HL-60 (cell line): ENCODE measurements around the gene MAB21L3.

Experiments
- DNase-seq, 2 experiments: peaks; one replicate each; pipeline ENCODE4 v3.0.0-alpha.2; 2010 to 2020; ENCODE audit warnings: low read depth in 1 of 2, low spot score in 1 of 2
- H3K27ac ChIP-seq: fragments of 250-450 bp; sonication (Bioruptor Pico); replicated peaks from 2 replicates; pipeline ENCODE4 v1.5.1; 2020; ENCODE audit warnings: mild to moderate bottlenecking, moderate library complexity
- H3K27me3 ChIP-seq: fragments of 250-450 bp; sonication (Bioruptor Pico); 2 replicates; pipeline ENCODE4 v1.5.1; 2021; ENCODE audit warnings: mild to moderate bottlenecking, moderate library complexity; ENCODE audit not compliant: insufficient read depth, poor library complexity, severe bottlenecking
- H3K4me3 ChIP-seq: replicated peaks from 2 replicates; pipeline ENCODE4 v1.5.1; 2011; ENCODE audit warnings: mild to moderate bottlenecking, control low read depth, low read length; ENCODE audit not compliant: insufficient read depth
- GABPA ChIP-seq: IDR thresholded peaks from 2 replicates; pipeline ENCODE4 v1.6.1; 2012; ENCODE audit warnings: low read depth
- POLR2AphosphoS5 ChIP-seq: IDR thresholded peaks from 2 replicates; pipeline ENCODE4 v1.6.1; 2012; ENCODE audit warnings: low read depth
- SPI1 ChIP-seq: IDR thresholded peaks from 2 replicates; pipeline ENCODE4 v1.6.1; 2012; ENCODE audit warnings: low read depth, mild to moderate bottlenecking, borderline replicate concordance
- TF ChIP-seq, protein P1 (sequence below): IDR thresholded peaks from 2 replicates; pipeline ENCODE4 v1.6.1; 2012; ENCODE audit warnings: low read depth; ENCODE audit not compliant: insufficient replicate concordance
- TF ChIP-seq, protein P2 (sequence below): IDR thresholded peaks from one replicate; pipeline ENCODE4 v1.5.1; 2011; ENCODE audit warnings: low read length, control low read depth, inconsistent platforms; ENCODE audit not compliant: insufficient read depth

The MAB21L3 gene

DNA sequence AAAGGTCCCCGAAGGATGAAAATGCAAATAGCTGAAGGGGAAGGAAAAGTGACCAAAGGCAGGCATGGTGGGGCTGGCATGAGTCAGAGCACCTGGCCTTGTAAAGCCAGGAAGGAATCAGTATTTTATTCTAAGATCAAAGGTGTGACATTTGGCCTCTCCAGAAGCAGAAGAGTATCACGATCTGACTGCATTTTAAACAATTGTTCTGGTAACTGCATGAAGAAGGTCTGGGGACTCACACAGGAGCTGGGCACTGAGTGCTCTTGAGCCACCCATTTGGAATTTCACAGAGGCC is 23.2 kb downstream of the MAB21L3 start:
- Histone ChIP-seq H3K27me3 (no peaks in the 10 kb centered on the region), H3K27ac (no peak overlapping the region), H3K4me3 (no peak overlapping the region)
- TF ChIP-seq, protein P1, sequence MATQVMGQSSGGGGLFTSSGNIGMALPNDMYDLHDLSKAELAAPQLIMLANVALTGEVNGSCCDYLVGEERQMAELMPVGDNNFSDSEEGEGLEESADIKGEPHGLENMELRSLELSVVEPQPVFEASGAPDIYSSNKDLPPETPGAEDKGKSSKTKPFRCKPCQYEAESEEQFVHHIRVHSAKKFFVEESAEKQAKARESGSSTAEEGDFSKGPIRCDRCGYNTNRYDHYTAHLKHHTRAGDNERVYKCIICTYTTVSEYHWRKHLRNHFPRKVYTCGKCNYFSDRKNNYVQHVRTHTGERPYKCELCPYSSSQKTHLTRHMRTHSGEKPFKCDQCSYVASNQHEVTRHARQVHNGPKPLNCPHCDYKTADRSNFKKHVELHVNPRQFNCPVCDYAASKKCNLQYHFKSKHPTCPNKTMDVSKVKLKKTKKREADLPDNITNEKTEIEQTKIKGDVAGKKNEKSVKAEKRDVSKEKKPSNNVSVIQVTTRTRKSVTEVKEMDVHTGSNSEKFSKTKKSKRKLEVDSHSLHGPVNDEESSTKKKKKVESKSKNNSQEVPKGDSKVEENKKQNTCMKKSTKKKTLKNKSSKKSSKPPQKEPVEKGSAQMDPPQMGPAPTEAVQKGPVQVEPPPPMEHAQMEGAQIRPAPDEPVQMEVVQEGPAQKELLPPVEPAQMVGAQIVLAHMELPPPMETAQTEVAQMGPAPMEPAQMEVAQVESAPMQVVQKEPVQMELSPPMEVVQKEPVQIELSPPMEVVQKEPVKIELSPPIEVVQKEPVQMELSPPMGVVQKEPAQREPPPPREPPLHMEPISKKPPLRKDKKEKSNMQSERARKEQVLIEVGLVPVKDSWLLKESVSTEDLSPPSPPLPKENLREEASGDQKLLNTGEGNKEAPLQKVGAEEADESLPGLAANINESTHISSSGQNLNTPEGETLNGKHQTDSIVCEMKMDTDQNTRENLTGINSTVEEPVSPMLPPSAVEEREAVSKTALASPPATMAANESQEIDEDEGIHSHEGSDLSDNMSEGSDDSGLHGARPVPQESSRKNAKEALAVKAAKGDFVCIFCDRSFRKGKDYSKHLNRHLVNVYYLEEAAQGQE = no peak
- no peak for TF ChIP-seq SPI1
- TF ChIP-seq, protein P2, sequence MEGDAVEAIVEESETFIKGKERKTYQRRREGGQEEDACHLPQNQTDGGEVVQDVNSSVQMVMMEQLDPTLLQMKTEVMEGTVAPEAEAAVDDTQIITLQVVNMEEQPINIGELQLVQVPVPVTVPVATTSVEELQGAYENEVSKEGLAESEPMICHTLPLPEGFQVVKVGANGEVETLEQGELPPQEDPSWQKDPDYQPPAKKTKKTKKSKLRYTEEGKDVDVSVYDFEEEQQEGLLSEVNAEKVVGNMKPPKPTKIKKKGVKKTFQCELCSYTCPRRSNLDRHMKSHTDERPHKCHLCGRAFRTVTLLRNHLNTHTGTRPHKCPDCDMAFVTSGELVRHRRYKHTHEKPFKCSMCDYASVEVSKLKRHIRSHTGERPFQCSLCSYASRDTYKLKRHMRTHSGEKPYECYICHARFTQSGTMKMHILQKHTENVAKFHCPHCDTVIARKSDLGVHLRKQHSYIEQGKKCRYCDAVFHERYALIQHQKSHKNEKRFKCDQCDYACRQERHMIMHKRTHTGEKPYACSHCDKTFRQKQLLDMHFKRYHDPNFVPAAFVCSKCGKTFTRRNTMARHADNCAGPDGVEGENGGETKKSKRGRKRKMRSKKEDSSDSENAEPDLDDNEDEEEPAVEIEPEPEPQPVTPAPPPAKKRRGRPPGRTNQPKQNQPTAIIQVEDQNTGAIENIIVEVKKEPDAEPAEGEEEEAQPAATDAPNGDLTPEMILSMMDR = no peak
- no peak for TF ChIP-seq GABPA
- no peak for TF ChIP-seq POLR2AphosphoS5
- no peak for DNase-seq

DNA sequence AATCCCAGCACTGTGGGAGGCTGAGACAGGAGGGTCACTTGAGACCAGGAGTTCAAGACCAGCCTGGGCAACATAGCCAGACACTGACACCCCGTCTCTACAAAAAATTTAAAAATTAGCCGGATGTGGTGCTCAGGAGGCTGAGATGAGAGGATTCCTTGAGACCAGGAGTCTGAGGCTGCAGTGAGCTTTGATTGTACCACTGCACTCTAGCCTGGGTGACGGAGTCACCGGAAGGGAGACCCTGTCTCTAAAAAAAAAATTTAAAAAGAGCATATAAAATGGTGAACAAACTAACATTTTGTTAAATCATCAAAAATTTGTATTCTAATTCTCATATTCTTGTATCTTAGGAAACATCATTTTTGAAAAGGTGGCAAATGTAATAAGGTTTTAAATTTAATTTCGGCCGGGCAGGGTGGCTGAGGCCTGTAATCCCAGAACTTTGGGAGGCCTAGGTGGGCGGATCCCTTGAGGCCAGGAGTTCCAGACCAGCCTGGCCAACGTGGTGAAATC is 27.1 kb downstream of the MAB21L3 start:
- Histone ChIP-seq H3K27me3 (no peaks in the 10 kb centered on the region), H3K4me3 (no peak overlapping the region), H3K27ac (peak overlapping the region; percentile 23; the same call in 1 of the 2 replicates)
- no peak for DNase-seq
- TF ChIP-seq GABPA = no peak
- no peak for TF ChIP-seq POLR2AphosphoS5
- TF ChIP-seq, protein P2 = no peak
- TF ChIP-seq SPI1 = no peak
- TF ChIP-seq, protein P1 = no peak

DNA sequence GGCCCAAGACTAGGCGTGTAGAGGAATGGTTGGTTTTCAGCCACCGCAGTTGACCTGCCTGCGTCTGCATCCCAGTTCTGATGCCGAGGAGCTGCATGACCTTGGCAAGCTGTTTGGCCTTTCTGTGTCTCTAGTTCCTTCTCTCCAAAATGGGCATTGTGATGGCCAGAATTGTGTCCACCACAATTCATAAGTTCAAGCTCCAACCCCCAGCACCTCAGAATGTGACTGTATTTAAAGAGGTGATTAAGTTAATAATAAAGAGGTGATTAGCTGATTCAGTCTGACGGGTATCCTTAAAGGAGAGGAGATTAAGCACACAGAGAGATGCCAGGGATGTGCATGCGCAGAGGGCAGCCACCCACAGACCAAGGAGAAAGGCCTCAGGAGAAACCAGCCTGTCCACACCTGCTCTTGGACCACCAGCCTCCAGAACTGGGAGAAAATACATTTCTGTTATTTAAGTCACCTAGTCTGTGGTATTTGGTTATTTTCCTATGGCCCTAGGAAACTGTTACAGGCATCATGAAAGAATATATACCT is 28.5 kb downstream of the MAB21L3 start:
- Histone ChIP-seq H3K4me3 (no peak overlapping the region), H3K27me3 (no peaks in the 10 kb centered on the region), H3K27ac (no peak overlapping the region)
- TF ChIP-seq POLR2AphosphoS5 (no peak), SPI1 (no peak), GABPA (no peak)
- TF ChIP-seq, protein P1 = no peak
- TF ChIP-seq, protein P2 = no peak
- no peak for DNase-seq
